CD14-positive monocyte (primary cell): Measurements from ENCODE around the gene TNFRSF18. TPM values are rescaled to one million over a fixed set of nuclear protein-coding genes. Genes with fewer than 3 reads are reported as not detected.

ENCODE experiments used
- DNase-seq, 3 donors: peaks; one replicate each; pipeline ENCODE4 v3.0.0-alpha.2; 2011 to 2022
- H2AFZ ChIP-seq: 2 replicates; pipeline ENCODE4 v1.6.0; 2012; ENCODE audit warnings: mild to moderate bottlenecking, low read depth, low read length, inconsistent platforms; ENCODE audit not compliant: insufficient read depth, poor library complexity, severe bottlenecking
- H3K27ac ChIP-seq, 2 donors: 1 replicate in 1 of 2; 2 replicates in 1 of 2; pipeline ENCODE4 v1.5.1; 2012 to 2013; ENCODE audit warnings: low read length in 2 of 2, control low read depth in 1 of 2, inconsistent platforms in 1 of 2, low read depth in 1 of 2, mild to moderate bottlenecking in 1 of 2
- H3K27me3 ChIP-seq, 2 donors: one replicate each; pipeline versions ENCODE4 v1.6.0 to v1.6.1; 2011 to 2013; ENCODE audit warnings: low read length in 2 of 2; ENCODE audit not compliant: control insufficient read depth in 2 of 2, insufficient read depth in 2 of 2
- H3K36me3 ChIP-seq, 2 donors: replicated peaks in 1 of 2; 1 replicate in 1 of 2; 2 replicates in 1 of 2; pipeline versions ENCODE4 v1.5.1 to v1.6.1; 2012 to 2013; ENCODE audit warnings: low read length in 2 of 2, control low read depth in 1 of 2, inconsistent platforms in 1 of 2, mild to moderate bottlenecking in 1 of 2; ENCODE audit not compliant: insufficient read depth in 2 of 2, control insufficient read depth in 1 of 2
- H3K4me1 ChIP-seq, 2 donors: 1 replicate in 1 of 2; 2 replicates in 1 of 2; pipeline versions ENCODE4 v1.5.1 to v1.6.1; 2012 to 2013; ENCODE audit warnings: low read length in 2 of 2, control low read depth in 1 of 2, inconsistent platforms in 1 of 2, mild to moderate bottlenecking in 1 of 2, moderate library complexity in 1 of 2; ENCODE audit not compliant: insufficient read depth in 2 of 2, control insufficient read depth in 1 of 2
- H3K4me2 ChIP-seq: replicated peaks from 2 replicates; pipeline ENCODE3; 2012; ENCODE audit warnings: low read length, moderate library complexity, mild to moderate bottlenecking; ENCODE audit not compliant: poor library complexity, severe bottlenecking; ENCODE audit errors: extremely low read depth
- H3K4me3 ChIP-seq, 3 experiments: fragments of 200-600 bp in 1 of 3; sonication (generic) in 1 of 3; replicated peaks in 1 of 3; 1 replicate in 2 of 3; 2 replicates in 1 of 3; pipeline ENCODE4 v1.5.1; 2011 to 2013; ENCODE audit warnings: low read length in 3 of 3, mild to moderate bottlenecking in 3 of 3, control low read depth in 2 of 3, low read depth in 2 of 3, inconsistent platforms in 1 of 3, moderate library complexity in 1 of 3
- H3K79me2 ChIP-seq: 2 replicates; pipeline ENCODE4 v1.6.0; 2012; ENCODE audit warnings: mild to moderate bottlenecking, control low read depth, inconsistent platforms, low read length, moderate library complexity; ENCODE audit not compliant: insufficient read depth
- H3K9ac ChIP-seq: 2 replicates; pipeline ENCODE4 v1.6.0; 2017; ENCODE audit warnings: low read length, mild to moderate bottlenecking; ENCODE audit not compliant: insufficient read depth, poor library complexity, severe bottlenecking
- H3K9me3 ChIP-seq, 2 donors: replicated peaks in 1 of 2; 1 replicate in 1 of 2; 2 replicates in 1 of 2; pipeline versions ENCODE4 v1.5.1 to v1.6.1; 2012 to 2013; ENCODE audit warnings: low read length in 2 of 2, control low read depth in 1 of 2; ENCODE audit not compliant: control insufficient read depth in 1 of 2, insufficient read depth in 1 of 2
- H4K20me1 ChIP-seq: 2 replicates; pipeline ENCODE4 v1.6.0; 2012; ENCODE audit warnings: mild to moderate bottlenecking, low read length, control low read depth, moderate library complexity; ENCODE audit not compliant: insufficient read depth
- H3K27ac Mint-ChIP-seq, 7 donors: one replicate each; pipeline ENCODE4 v1.8.0; 2020; ENCODE audit warnings: mild to moderate bottlenecking in 7 of 7, mixed read lengths in 7 of 7, moderate library complexity in 6 of 7, inconsistent platforms in 2 of 7
- H3K27me3 Mint-ChIP-seq, 3 donors: one replicate each; pipeline ENCODE4 v1.8.0; 2021 to 2022; ENCODE audit warnings: low read depth in 3 of 3, mild to moderate bottlenecking in 3 of 3, mixed read lengths in 3 of 3, moderate library complexity in 3 of 3, inconsistent platforms in 1 of 3
- H3K36me3 Mint-ChIP-seq, 2 donors: one replicate each; pipeline ENCODE4 v1.8.0; 2020; ENCODE audit warnings: mixed read lengths in 2 of 2, inconsistent platforms in 1 of 2, mild to moderate bottlenecking in 1 of 2
- H3K4me1 Mint-ChIP-seq: one replicate; pipeline ENCODE4 v1.8.0; 2020; ENCODE audit warnings: mild to moderate bottlenecking, mixed read lengths
- H3K4me3 Mint-ChIP-seq, 2 donors: one replicate each; pipeline ENCODE4 v1.8.0; 2020; ENCODE audit warnings: mild to moderate bottlenecking in 2 of 2, mixed read lengths in 2 of 2, moderate library complexity in 1 of 2
- H3K9me3 Mint-ChIP-seq, 7 donors: one replicate each; pipeline ENCODE4 v1.8.0; 2020 to 2022; ENCODE audit warnings: mixed read lengths in 7 of 7, mild to moderate bottlenecking in 6 of 7, moderate library complexity in 6 of 7, inconsistent platforms in 2 of 7
- CTCF ChIP-seq: fragments of 200-600 bp; IDR thresholded peaks from one replicate; pipeline ENCODE4 v1.8.0; 2022; ENCODE audit warnings: antibody characterized with exemption, mild to moderate bottlenecking
- WGBS: methylation state at CpG from one replicate; pipeline ENCODE4 v1.1.5; 2013; ENCODE audit warnings: missing lambda C conversion rate; ENCODE audit not compliant: insufficient coverage; 5-methylcytosine and 5-hydroxymethylcytosine counted together
- intact Hi-C, 2 donors: fragments of 100-400 bp; cut with micrococcal nuclease; formaldehyde crosslinking; loops; one replicate each; pipeline versions ENCODE4 v1.15.0 to v1.15.1; 2023
- polyA plus RNA-seq, 3 donors: library from polyadenylated mRNA; depleted of rRNA in 1 of 3; unstranded in 2 of 3; stranded (reverse) in 1 of 3; fragments of 300-500 nt in 2 of 3; fragments of >200 nt in 1 of 3; fragmentation: Illumina TruSeq in 2 of 3; gene quantifications; 1 replicate in 2 of 3; 2 replicates in 1 of 3; pipeline ENCODE4 v1.2.3, GENCODE V29; 2012 to 2021

TNFRSF18 gene
- polyA plus RNA-seq, 3 donors: not detected

- H3K4me1 ChIP-seq: peaks cover 16 to 19% of the 10 kb centered on the region in 2 donors
- H3K9ac ChIP-seq: no peak overlapping the region
- Mint-ChIP-seq H3K36me3 (peaks cover 43 to 68% of the 10 kb centered on the region in 2 donors), H3K4me3 (no peak overlapping the region), H3K27me3 (no peaks in the 10 kb centered on the region), H3K9me3 (peaks cover 0 to 2% (median 0%) of the 10 kb centered on the region in 7 donors), H3K27ac (no peak overlapping the region), H3K4me1 (peaks cover 19% of the 10 kb centered on the region)
- intact Hi-C loops: no loop called here
- H2AFZ ChIP-seq: no peak overlapping the region
- no peak for TF ChIP-seq CTCF
- peaks cover 81% of the 10 kb centered on the region for H4K20me1 ChIP-seq
- H3K9me3 ChIP-seq: no peaks in the 10 kb centered on the region
- no peak overlapping the region for H3K4me2 ChIP-seq
- H3K27me3 ChIP-seq: no peaks in the 10 kb centered on the region
- no peak for DNase-seq
- 96% methylated on average over 14 of the region's 25 CpGs for WGBS
- H3K79me2 ChIP-seq: peaks cover 73% of the 10 kb centered on the region
- H3K27ac ChIP-seq: no peak overlapping the region
- H3K4me3 ChIP-seq: no peak overlapping the region
- peaks cover 59 to 72% of the 10 kb centered on the region in 2 donors for H3K36me3 ChIP-seq
These were observed 21.0 kb upstream of the TNFRSF18 start for GRCh38 chr1:1227386-1227785.

GRCh38 chr1:1226566-1227362 is 20.4 kb upstream of the TNFRSF18 start:
- Histone ChIP-seq H3K4me3 (no peak overlapping the region), H3K4me1 (peaks cover 16 to 19% of the 10 kb centered on the region in 2 donors), H3K4me2 (no peak overlapping the region), H3K9ac (no peak overlapping the region), H4K20me1 (peaks cover 88% of the 10 kb centered on the region), H3K79me2 (peaks cover 72% of the 10 kb centered on the region), H2AFZ (no peak overlapping the region), H3K9me3 (no peaks in the 10 kb centered on the region), H3K27ac (no peak overlapping the region), H3K27me3 (no peaks in the 10 kb centered on the region), H3K36me3 (peaks cover 65 to 78% of the 10 kb centered on the region in 2 donors)
- no peak for TF ChIP-seq CTCF
- Mint-ChIP-seq H3K36me3 (peaks cover 45 to 71% of the 10 kb centered on the region in 2 donors), H3K4me3 (no peak overlapping the region), H3K27ac (peak overlapping the region in 2 of 7 donors; percentile 54 to 73), H3K4me1 (peaks cover 19% of the 10 kb centered on the region), H3K9me3 (peaks cover 0 to 2% (median 0%) of the 10 kb centered on the region in 7 donors), H3K27me3 (no peaks in the 10 kb centered on the region)
- no peak for DNase-seq
- WGBS: 96% methylated on average over 29 of the region's 44 CpGs
- intact Hi-C loops: no loop called here
